Fibroblast of upper back skin (primary cell): ENCODE results near the gene SCN10A.

Source experiments
- DNase-seq: peaks from one replicate; pipeline ENCODE4 v3.0.0-alpha.2; 2013

SCN10A gene

DNA sequence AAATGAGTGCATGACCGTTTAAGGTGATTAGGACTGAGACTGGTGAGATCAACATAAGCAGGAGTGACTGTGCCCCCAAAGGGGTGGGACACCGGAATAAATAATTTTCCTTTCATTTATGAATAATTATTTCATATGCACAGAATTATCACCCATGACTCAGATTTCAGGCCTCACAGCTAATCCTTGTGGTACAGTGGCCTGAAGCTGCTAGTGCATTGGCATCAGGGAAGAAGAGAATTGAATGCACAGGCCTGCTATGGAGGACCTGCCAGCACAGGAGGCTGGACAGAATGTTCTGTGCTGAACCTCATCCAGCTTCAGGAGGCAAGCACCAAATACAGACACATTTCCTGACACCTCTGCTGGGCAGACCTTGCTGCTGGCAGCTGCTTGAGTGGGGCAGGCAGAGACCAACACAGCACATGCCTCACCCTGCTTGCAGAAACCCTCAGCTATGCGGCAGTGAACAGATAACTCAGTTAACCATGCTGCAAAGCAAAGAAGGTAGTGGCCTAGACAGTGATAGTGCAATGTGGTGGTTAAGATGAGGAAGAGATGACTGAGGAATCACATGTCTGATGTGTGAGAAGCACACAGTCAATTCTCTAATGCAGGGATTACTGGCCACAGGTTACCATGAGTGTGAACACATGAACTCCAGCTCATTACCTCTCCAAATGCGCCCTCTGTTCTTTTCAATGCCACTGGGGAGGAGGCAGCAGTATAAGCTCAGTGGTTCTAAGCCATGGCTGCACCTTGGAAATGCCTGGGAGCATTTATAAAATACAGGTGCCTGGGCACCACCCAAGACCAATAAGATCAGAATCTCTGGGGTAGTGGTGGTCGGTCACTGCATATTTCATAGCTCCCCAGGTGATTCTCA is 98.4 kb downstream of the SCN10A start:
- no peak for DNase-seq

DNA sequence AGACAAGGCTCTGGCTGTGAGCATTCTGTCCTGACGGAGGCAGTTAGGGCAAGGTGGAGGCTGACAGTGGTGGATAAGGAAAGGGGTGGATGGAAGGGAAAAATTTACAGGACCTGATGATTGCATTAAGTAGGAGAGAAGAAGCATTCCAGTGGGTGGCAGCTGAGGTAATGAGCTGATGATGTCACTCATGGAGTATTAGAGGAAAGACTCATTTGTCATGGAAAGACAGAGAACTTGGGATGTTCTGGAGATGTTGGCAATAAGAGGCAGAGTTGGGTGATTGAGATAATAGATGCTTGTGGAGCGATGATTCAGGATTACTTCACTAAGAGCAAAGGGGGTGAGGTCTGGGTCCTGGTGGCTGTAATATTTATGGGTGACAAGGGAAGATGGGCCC is 102.9 kb downstream of the SCN10A start:
- DNase-seq, result no peak

DNA sequence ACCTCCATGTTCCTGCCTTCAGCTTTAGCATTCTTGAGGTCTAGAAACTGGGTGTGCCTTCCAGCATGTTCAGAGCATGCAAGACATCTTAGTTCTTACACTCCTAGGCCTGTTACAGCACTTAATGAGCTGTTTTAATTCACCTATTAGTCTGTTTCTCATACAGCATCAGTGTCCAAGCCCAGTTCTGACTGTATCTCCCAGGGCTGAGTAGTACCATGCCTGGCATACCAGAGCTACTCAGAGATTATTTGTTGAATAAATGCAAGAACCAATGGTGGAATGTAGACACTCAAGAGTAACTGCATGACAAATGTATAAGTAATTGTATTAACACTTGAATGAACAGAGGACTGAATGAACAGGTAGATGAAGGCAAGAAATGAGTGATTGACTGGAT is 104.7 kb downstream of the SCN10A start:
- no peak for DNase-seq

DNA sequence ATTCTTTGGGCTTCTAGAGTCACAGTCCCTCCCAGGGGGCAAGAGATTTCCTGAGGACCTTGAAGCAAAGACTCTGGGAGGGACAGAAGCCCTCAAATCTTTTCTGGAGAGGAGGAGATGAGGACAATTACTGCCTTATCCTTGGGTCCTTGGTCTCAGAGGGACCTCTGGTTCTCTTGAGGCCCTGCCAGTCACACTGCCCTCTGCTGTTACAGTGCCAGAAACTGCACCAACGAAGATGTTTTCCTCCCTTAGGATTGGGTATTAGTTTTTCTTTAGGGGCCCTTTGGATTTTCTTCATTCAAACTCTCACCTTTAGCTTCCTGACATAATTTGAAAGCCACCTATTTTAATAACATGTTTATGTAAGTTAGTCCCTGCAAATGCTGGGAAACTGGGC is 108.3 kb downstream of the SCN10A start:
- DNase-seq, result no peak

DNA sequence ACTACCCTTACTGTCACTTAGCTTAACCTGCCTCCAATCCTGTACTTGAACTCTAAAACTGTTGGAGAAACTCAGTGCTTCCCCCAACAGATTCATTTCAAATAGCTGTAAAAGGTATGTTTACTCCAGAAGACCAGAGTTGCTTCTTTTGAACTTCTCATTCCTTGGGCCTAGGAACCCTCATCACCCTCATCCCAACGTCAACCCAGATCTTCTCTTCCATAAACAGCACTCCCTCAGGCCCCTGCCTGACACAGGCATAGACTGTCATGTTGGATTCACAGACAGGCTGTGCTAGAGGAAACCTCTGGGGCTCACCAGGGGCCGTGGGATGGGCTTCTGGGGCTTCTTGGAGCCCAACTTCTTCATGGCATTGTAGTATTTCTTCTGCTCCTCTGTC is 109.1 kb downstream of the SCN10A start:
- no peak for DNase-seq

DNA sequence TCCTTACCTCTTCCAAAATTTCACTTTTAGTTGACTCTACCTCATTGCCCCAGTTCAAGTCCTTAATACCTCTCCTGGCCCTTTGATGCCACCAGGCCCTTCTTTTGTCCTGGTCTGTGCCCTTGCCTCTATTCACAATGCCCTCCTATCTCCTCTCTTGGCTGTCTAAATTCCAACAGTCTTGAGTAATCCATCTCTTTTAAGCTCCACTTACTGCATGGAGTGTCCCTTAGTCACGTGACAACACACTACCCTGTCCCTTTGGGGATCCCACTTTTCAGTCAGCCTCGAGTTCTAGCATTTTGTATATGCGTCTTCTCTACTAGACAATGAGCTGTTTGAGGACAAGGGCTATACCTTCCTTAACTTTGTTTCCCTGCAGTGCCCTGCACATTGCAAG is 113.8 kb downstream of the SCN10A start:
- no peak for DNase-seq

DNA sequence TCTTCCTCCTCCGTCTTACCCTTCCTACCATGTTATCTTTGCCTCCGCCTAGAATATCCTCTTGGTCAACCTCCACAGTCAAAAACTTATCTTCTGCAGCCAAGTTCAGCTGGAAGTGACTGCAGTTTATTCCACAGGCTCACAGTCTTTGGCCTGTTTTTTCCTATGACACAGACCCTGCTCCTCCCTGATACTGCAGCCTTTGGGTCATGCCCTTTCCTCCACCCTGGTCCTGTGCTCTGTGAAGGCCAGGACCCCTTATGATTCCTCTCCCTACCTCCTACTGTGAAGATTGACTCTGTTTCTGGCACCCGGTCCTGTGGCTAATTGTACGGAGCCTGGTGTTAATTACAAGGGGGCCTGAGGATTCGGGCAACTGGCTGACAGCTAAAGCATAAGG is 117.3 kb downstream of the SCN10A start:
- DNase-seq, result no peak

DNA sequence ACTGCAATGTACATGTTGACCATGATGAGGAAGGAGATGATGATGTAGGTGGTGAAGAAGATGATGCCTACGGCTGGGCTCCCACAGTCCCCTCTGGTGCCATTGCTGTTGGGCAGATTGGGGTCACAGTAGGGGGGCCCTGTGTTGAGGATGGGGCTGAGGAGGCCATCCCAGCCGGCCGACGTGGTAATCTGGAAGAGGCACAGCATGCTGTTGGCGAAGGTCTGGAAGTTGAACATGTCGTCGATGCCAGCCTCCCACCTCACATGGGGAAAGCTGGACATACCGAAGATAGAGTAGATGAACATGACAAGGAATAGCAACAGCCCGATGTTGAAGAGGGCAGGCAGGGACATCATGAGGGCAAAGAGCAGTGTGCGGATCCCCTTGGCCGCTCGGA is 118.0 kb downstream of the SCN10A start:
- DNase-seq, result no peak

DNA sequence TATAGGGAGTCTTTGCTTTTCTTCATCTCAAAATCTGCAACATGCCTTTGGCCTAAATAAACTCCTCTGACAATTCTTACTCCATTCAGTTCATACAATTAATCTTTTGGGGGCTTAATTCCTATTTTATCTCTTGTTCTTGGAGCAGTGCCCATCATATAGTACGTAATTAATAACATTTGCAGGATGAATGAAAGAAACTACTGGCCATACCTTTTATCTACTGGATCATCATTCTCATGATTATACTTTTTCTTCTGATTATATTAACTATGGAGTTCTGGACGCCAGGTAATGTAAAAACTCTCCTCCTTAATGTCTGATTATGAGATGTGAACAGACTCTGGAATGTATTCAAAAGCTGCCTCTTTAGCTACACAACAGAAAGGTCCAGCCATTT is 120.0 kb downstream of the SCN10A start:
- no peak for DNase-seq

DNA sequence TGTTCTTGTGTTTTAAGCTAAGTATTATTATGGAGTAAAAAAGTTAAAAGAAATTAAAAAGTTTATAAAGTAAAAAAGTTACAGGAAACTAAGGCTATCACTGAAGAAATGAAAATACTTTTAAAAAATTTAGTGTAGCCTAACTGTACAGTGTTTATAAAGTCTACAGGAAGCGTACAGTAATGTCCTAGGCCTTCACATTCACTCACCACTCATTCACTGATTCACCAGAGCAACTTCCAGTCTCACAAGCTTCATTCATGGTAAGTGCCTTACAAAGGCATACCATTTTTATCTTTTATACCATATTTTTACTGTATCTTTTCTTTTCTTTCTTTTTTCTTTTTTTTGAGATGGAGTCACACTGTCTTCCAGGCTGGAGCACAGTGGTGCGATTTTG is 125.8 kb downstream of the SCN10A start:
- no peak for DNase-seq

DNA sequence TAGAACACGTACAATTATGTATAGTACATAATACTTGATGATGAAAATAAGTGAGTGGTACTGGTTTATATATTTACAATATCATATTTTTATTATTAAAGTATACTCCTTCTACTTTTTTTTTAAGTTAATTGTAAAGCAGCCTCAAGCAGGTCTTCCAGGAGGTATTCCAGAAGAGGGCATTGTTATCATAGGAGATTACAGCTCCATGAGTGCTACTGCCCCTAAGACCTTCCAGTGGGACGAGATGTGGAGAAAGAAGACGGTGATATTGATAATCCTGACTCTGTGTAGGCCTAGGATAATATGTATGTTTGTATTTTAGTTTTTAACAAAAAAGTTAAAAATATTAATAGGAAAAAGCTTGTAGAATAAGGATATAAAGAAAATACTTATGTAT is 126.2 kb downstream of the SCN10A start:
- no peak for DNase-seq

DNA sequence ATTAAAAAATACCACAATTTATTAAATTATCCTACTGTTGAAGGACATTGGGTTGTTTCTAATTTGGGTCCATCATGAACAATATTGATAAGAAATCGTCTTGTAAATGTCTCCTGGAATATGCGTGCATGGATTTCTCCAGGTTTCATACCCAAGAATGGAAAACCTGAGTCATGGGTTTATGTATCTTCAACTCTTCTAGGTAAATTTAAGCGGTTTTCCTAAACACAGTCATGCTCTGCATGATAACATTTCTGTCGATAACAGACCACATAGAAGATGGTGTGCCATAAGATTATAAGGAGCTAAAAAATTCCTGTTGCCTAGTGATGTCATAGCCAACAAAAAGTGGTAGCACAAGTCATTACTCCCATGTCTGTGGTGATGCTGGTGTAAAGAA is 126.7 kb downstream of the SCN10A start:
- no peak for DNase-seq

DNA sequence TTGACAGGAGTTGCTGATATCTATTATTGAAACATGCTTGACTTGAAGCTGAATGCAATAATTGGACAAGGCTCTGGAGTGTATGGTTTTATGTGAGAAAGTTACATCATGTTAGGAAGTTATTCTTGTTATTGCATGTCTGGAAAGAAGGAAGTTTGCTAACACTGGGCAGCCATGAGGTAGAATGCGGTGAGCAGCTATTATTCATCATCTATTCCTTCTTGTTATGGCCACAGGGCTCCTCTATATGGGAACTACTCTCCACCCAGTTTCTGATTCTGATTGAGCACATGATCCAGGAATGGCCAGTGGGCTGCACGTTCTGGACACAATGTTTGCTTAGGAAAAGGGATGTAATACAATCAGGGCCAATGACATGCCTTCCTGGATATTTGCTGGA is 128.7 kb downstream of the SCN10A start:
- DNase-seq, result no peak

DNA sequence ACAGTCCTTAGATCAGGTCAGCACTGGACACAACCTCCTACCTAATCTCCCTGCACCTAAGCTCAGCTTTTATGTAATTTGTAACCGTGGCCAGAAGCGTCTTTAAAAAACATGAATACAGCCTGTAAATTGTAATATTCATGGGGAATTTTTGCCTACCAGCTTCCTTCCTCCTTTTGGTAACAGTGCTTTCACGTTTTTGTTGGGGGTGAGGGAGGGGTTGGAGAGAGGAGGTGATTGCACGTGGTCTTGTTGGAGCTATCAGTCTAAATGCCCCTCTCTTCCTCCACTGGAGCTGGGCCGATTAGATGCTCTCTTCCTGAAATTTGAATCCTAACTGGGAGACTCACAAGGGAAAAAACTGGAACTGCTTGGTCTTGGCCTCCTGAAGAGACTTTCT is 131.5 kb downstream of the SCN10A start:
- no peak for DNase-seq

DNA sequence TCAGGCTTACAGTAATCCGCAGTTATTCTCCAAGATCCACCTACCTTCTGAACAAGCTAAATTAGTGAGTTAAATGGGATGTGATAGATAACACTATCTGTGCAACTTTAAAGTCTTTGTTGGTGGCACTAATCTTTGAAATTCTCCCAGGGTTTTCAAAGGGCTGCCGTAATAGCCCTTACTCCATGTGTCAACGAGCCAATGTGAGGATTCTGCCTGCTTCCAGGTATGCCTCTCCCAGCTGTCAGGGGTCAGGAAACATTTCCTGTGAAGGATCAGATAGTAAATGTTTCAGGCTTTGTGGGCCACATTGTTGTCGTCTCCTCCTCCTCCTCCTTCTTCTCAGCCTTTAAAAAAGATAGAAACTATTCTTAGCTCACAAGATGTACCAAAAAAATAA is 146.3 kb downstream of the SCN10A start:
- no peak for DNase-seq

DNA sequence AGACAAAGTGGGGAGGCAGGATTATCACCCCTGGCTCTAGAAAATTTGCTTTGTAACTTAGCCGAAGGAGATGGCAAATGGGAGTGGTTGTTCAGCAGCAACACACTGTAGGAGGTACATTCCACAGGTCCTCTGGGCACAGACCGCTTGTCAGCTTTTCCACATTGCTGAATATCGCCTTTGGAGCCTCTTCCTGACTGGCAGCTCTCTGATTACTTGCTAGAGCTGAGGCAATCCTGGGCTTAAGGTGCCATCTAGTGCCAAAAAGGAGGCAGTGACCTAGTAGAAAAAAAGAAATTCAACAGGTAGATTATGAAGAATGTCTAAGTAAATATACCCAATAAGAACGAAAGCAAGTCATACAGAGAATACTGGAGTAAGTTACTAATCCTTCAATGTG is 153.5 kb downstream of the SCN10A start:
- peak; percentile 25 for DNase-seq

DNA sequence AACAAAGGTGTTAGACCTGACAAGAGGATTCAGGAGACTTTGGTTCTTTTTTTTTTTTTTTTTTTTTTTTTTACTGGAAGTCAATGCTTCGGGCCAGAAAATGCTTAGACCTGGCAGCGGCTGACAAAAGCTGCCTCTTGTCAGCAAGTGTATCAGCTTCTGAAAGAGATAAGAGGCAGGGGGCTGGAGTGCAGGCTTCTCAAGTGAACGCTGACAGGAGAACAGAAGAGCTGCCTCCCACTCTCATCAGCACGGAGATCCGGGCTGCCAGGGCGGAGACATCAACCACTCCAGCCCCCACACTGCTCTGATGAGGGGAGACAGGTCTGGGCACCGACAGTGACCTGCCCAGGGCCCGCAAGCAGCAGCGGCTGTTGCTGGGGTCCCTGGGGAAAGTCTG is 157.2 kb downstream of the SCN10A start:
- no peak for DNase-seq

DNA sequence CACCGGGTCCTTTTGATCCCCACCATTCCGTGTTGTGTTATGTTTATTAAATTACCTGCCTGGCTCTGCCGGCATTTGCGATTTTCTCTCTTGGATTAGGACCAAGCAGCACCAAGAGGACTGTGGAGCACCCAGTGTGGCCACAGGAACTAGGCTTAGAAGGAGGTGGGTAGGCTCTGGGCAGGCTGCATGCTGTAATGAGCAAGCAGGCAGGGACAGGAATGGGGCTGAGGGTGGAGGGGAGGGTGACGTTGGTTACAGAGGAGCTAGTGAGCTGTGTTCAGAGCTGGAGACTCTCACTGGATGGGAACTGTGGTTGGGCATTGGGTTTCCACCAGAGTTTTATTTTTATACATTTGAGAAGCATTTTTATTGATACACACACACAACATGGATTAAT is 158.6 kb downstream of the SCN10A start:
- no peak for DNase-seq

DNA sequence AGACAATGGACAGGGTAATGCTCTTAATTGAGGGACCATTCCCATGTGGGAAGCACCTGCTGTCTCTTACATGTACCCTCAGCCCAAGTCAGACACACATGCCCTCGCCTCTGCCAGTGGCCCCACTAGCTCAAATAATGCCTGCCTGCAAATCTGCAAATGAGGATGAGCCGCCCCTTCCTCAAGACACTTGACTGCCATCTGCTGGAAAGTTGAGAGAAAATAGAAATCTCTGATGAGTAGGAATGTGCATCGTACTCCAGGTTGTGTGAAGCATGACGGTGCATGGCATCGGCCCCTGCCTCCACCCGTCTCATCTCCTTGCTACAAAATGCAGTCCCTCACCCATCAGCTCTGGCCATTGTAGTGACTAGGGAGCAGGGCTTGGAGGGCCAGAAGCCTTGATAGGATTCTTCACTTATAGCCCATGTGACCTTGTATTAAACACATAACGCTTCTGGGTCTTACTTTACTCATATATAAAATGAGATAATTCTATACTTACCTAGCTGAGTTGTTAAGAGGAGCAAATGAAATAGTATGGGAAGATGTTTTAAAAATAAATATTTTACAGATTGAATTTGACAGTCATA is 160.2 kb downstream of the SCN10A start:
- peak; percentile 38 for DNase-seq

DNA sequence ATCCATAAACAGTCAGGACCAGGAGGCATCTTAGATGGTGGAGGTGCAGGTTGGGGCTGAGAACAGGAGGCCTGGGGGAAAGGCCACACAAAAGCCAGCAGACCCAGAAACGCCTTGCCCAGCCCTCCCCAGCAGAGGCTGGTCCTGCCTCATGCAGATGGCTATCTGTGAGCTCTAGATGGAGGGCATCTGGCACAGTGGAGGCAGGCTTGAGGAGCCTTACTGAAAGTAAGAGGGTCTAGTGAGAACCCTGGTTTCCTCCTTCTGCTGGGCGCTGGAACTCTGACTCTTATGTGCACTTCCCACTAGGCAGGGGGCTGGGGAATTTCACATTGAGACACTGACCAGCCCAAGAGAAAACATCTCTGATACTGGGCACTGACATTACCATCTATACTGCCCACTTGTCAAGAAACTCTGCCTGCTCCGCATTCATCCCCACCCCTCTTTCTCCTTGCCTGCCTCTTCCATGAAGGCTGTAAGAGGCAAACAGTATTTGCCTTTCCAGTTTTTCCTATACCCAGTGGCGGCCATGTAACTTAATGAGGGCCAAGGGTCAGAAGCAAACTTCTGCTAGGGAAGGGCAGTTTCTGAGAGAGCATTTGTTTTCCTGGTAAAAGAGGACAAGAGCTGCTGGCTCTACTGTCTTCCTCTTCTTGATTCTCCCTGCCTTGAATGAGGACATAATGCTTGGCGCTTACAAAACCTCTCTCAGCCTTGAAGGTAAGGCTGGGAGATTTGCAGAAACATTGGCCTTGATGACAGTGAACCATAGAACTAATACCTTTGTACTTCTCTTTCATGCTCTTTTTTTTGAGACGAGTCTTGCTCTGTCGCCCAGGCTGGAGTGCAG is 162.1 kb downstream of the SCN10A start:
- no peak for DNase-seq

DNA sequence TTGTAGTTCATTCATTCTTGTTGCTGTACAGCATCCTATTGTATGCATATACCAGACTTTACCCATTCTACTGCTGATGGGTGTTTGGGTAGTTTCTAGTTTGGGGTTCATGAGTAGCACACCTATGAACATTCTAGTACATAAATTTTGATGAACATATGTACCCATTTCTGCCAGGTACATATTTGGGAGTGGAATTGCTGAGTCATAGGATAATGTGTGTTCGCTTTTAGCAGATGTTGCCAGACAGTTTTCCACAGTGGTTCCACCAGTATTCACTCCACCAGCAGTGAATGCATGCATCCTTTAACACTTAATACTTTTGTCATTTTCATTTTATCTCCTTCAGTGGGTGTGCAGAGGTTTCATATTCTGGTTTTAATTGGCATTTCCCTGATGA is 163.1 kb downstream of the SCN10A start:
- no peak for DNase-seq

DNA sequence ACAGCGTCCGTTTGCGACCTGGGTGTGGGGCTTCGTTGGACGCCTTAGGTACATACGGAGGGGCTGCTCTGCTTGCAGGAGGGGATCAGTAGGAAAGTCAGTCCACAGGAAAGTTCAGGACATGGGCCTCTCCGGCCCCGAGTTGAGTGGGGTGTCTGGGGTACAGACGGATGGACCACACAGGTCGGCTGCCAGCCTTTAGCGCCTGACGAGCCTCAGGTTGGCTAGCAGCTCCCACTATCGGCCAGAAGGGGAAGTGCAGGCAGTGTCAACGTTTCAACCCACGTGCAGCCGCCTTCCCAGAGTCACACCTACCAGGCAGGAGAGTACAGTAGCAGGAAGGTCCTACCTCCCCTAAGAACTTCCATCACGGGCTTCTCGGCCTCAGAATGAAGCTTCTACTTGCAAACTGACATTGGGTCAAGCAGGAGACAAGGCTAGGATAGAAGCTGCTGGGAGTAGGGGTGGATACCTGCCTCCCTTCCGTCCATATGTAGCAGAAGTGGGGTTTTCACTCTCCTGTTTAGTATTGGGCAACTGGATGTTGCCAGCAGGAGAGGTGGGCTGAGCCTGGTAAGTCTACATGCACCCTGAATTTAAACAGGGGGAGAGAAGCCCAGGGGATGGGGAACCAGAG is 164.7 kb downstream of the SCN10A start:
- peak; percentile 42 for DNase-seq

DNA sequence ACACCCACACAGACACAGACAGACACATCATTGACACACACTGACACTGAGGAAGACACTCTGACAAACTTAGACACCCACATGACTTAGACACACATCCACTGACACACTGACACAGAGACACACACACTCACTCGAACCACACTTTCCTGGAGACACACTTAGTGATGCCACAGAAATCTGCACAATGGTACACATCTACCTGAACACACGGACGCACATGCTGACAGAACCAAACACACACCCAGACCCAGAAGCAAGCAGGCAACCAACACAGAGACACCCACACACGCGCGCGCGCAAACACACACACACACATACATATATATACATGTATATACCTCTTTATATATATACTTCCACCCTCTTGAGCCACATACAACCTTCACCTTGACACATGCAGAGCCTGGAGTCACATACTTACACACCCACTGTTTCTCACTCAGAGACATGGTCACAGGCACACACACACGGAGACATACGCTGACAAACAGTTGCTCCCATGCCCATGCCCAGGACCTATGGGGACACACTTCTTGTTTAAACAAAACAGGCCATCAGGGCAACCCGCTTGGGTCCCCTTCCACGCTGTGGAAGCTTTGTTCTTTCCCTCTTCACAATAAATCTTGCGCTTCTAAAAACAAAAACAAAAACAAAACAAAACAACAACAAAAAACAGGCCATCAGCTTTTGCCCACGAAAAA is 165.6 kb downstream of the SCN10A start:
- no peak for DNase-seq
